T-helper 2 cell (primary cell): ENCODE measurements around the gene PLEKHA7.

Source experiments
- DNase-seq, 5 experiments: peaks; one replicate each; pipeline versions ENCODE4 v3.0.0 to v3.0.0-alpha.2; 2012 to 2022

Gene PLEKHA7

GRCh38 chr11:16767957-16768356, 246.3 kb downstream of the PLEKHA7 start:
- no peak for DNase-seq

DNA sequence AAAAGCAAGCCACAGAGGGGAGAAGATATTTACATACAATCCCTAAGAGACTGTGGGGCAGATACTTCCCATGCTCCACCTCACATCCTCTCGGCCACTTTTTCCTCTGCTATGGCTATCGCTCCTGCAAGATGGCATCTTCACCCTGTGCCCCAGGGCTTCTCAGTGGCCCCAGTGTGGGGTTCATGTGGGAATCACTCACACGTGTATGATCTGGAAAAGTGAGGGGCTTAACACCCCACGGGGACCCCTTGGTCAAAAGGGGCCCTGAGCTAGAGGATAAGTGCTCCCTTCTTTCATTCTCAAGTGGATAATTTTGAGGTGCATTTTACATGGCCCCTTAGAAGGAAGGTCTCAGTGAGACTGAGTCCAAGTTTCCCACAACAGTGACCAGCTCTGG, 247.1 kb downstream of the PLEKHA7 start:
- no peak for DNase-seq

DNA sequence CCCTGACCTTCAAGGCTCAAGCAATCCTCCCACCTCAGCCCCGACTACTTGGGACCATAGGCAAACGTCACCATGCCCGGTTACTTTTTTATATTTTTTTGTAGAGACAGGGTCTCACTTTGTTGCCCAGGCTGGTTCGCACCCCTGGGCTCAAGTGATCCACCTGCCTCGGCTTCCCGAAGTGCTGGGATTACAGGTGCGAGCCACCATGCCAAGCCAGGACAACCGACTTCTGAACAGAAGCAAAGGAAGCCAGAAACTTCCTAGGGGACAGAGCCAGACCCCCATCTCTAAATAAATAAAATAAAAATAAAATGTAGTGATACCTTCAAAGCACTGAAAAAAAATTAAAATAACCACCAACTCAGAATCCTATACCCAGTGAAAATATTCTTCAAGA, 249.3 kb downstream of the PLEKHA7 start:
- DNase-seq: no peak

- no peak for DNase-seq
Measured at GRCh38 chr11:16763746-16764145, 250.5 kb downstream of the PLEKHA7 start.

- DNase-seq: no peak
Measured at GRCh38 chr11:16759857-16760508, 254.2 kb downstream of the PLEKHA7 start.

DNA sequence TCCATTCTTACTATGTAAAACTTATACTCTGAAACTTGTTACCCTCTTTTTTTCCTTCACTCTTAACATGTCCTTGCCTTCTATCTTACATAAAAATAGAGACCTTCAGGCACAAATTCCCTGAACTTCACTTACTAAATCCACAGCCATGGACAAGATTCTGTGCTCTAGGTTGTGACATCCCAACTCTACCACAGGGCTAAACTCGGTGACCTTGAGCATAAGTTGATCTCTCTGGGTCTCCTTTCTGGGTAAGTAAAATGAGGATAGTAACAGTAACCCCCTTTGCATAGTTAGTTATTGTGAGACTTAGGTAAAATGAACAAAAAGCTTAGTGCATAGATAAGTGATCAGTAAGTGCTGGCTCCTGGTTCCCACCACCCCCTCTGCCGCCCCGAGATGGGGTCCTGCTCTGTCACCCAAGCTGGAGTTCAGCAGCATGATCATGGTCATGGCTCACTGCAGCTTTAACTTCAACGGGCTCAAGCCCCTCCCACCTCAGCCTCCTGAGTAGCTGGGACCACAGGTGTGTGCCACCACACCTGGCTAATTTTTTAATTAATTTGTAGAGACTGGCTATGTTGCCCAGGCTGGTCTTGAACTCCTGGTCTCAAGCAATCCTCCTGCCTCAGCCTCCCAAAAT, 255.7 kb downstream of the PLEKHA7 start:
- DNase-seq: no peak

- DNase-seq: peak in 1 of 5 experiments; percentile 29
Measured at GRCh38 chr11:16750417-16750816, 263.8 kb downstream of the PLEKHA7 start.

DNA sequence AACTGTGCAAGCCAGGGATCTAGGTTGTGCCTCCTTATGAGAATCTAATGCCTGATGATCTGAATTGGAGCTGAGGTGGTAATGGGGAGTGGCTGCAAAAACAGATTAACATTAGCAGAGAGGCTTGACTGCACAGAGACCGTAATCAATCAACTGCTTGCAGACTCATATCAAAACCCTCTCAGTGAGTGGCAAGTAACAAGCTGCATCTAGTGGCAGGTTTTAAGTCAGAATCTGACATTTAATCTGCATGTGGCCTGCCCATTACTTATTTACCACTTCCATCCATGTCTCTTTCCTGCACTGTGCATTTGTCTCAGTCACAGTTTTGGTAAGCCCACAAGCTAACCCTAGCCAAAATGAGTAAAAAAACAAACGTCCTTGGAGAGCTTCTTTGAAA, 264.5 kb downstream of the PLEKHA7 start:
- peak in 1 of 5 experiments; percentile 94 for DNase-seq

GRCh38 chr11:16749092-16749491, 265.1 kb downstream of the PLEKHA7 start:
- no peak for DNase-seq

DNA sequence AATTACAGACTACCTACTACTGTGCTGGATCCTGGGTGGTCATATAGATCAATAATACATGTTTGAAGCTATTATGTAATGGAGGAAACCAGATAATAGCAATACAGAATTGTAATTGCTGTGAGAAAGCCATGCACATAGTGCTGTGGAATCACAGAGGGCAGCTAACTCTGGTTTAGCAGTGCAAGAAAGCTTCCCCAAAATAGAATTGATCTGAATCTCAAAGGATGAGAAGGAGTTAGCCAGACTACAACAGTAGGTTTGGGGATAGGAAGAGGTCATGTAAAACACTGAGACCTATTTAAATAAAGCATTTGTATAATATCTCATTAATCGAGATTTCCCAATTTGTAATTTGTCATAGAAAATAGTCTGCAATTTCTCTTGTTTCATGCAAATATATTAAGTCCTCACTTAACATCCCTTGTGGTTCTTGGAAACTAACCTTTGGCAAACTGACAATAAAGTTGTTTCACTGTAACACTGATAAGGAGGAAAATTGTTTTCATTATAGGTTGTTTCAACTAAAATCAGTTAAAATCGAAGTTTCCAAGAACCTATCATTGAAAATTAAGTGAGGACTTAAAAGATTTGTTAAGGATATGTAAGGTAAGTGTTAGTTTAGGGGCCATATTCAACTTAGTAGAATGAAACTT, 268.1 kb downstream of the PLEKHA7 start:
- no peak for DNase-seq

DNA sequence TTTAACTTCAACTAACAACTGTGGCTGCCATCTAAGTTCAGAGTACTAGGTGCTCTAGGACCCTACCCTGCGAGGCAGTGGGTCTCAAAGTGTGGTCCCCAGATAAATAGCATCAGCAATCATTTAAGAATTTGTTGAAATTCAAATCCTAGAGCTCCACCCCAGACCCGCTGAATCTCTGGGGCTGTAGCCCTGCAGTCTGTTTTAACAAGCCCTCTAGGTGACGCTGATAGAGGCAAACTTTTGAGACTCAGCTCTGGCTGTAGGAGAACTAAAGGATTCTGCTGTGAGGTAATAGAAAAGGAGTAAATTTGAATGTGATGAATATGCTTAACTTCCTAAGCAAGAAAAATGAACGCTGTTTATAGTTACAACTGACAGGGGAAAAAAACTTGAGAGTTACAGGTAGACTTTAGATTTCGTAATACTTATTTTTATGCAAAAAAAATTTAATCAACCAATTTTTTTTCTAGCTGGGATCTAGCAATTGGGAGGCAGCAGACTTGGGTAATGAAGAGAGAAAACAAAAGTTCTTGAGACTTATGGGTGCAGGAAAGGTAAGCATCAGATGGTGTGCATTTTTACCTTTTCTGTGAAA, 270.0 kb downstream of the PLEKHA7 start:
- DNase-seq: no peak

GRCh38 chr11:16743478-16743877, 270.7 kb downstream of the PLEKHA7 start:
- DNase-seq: no peak

DNA sequence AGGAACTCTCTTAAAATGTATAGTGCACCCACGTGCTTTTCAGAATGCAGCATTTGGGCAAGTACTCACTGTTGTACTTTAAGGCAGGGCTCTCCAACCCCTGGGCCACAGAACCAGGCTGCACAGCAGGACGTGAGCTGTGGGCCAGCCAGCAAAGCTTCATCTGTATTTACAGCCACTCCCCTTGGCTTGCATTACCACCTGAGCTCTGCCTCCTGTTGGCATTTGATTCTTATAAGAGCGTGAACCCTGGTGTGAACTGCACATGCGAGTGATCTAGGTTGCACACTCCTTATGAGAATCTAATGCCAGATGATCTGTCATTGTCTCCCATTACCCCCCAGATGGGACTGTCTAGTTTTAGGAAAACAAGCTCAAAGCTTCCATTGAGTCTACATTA, 272.7 kb downstream of the PLEKHA7 start:
- peak in 1 of 5 experiments; percentile 11 for DNase-seq

- peak in 2 of 5 experiments; percentile 5 to 37 for DNase-seq
Measured at GRCh38 chr11:16738947-16739815, 275.0 kb downstream of the PLEKHA7 start.

GRCh38 chr11:16738193-16738946, 275.8 kb downstream of the PLEKHA7 start, which contains the start of gene C11orf58:
TSS of gene C11orf58 (plus strand) at chr11:16738647. CDS start at chr11:16738779, 132 bp downstream.
- peak; percentile 79 to 97 (median 93) for DNase-seq

- DNase-seq: no peak
Measured at GRCh38 chr11:16737818-16738192, 276.4 kb downstream of the PLEKHA7 start.
